HG03378 (cell line): ENCODE data around the gene BCAT1.
"Not testable (repeated sequence)": the region's sequence is repeated elsewhere in the genome, so short reads cannot be mapped to it uniquely, and the experiment has no call there.

Experiments
- ATAC-seq: cut with Tn5 transposase; IDR thresholded peaks from one replicate; pipeline ENCODE4 v1.9.1; 2021; ENCODE audit warnings: mild to moderate bottlenecking, moderate library complexity; ENCODE audit not compliant: unreplicated experiment

The BCAT1 gene

DNA sequence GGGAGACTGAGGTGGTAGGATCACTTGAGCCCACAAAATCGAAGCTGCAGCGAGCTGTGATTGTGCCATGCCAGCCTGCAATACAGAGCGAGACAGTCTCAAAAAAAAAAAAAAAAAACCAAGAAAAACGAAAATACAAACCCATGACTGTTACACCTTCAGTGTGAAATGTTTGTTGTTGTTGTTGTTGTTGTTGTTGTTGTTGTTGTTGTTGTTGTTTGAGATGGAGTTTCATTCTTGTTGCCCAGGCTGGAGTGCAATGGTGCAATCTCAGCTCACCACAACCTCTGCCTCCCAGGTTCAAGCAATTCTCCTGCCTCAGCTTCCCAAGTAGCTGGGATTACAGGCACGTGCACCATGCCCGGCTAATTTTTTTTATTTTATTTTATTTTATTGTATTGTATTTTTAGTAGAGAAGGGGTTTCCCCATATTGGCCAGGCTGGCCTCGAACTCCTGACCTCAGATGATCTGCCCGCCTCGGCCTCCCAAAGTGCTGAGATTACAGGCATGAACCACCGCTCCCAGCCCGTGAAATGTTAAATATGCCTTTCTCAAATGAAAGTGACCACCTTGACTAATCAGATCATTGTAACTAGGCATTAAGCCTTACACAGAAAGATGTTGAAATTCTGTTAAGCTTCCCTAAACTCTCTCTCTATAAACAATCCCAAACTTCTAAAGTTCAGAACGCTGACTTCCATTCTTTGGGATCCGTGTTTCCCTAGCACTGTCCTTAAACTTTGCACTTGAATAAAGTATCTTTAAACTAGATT is 20.2 kb downstream of the BCAT1 start:
- not testable (repeated sequence) for ATAC-seq

DNA sequence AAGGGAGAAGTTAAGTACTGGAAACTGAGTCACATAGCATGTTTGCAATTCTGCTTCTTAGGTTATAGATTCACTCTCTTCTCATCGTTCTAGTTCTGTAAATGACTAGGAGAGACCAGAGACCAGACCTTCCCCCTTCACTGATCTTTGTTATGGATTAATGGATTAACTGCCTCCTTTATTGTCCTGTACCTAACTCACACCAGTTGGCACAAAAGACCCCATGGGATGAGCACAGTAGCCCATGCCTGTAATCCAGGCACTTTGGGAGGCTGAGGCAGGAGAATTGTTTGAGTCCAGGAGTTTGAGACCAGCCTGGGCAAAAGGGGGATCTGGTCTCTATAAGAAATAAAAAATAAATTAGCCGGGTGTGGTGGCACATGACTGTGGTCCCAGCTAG is 20.8 kb downstream of the BCAT1 start:
- no peak for ATAC-seq

DNA sequence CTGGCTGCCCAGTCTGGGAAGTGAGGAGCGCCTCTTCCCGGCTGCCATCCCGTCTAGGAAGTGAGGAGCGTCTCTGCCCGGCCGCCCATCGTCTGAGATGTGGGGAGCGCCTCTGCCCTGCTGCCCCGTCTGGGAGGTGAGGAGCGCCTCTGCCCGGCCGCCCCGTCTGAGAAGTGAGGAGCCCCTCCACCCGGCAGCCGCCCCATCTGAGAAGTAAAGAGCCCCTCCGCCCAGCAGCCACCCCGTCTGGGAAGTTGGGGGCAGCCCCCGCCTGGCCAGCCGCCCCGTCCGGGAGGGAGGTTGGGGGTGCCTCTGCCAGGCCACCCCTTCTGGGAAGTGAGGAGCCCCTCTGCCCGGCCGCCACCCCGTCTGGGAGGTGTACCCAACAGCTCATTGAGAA is 22.8 kb downstream of the BCAT1 start:
- not testable (repeated sequence) for ATAC-seq

DNA sequence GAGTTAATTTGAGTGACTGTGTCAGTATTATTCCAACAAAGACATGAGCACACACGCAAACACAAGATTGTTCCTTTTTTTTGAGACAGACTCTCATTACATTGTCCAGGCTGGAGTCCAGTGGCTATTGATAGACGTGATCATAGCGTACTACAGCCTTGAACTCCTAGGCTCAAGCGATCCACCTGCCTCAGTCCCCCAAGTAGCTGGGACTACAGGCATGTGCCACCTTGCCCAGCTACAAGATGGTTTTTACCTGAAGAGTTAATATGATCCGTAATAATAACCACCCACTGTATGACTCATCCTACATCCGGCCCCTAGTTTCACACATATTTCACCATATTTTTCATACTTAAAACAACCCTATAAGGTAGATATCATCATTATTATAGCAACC is 26.8 kb downstream of the BCAT1 start:
- ATAC-seq = peak; percentile 68

DNA sequence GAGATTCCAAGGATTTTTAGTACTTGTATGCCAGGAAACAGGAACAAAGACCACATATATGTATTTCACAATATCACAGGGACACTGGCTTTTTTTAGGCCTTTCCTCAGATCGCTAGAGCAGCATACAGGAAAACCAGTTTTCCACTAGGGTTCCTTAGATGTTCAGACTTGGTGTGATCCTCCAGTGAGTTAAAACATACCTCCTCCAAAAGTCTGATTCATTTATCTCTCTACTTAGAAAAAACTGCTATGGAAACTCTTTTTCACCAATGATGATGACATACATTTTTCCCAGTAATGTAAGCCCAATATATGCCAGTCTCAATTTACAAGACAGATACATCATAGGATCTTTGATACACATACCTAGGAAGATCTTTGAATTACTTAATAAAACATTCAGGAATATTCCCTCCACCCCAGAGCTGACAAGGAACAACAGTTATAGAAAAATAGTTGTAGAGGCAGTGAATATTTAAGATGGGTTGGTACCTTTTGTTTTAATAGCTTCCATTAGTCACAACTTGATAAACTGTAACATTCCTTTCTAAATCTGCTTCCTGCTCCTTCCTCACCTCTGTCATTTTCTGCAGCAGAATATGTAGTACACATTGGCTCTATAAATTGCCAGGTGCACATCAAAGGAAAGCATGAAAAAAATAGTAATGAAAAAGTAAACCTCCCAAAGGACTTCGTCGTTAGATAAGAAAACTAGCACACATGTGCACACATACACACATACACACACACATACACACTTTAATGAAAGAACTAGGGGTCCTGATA is 27.5 kb downstream of the BCAT1 start:
- ATAC-seq = no peak

DNA sequence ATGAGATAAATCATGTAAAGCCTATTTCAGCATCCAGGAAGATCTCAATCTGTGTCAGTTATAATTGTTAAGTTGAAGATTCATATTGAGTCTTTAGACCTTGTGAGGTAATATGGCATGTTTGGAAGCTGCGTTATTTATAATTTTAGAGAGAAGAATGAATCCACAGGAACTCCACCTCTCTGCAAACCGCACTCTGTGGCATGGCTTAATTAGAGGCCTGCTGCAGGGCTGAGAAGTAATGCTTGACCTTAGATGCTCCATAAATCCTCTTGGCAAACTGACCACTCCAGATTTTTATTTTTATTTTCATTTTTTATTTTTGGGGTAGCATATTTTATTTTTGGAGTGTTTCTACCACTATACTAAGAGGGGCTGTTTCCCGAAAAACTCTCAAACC is 28.8 kb downstream of the BCAT1 start:
- no peak for ATAC-seq

DNA sequence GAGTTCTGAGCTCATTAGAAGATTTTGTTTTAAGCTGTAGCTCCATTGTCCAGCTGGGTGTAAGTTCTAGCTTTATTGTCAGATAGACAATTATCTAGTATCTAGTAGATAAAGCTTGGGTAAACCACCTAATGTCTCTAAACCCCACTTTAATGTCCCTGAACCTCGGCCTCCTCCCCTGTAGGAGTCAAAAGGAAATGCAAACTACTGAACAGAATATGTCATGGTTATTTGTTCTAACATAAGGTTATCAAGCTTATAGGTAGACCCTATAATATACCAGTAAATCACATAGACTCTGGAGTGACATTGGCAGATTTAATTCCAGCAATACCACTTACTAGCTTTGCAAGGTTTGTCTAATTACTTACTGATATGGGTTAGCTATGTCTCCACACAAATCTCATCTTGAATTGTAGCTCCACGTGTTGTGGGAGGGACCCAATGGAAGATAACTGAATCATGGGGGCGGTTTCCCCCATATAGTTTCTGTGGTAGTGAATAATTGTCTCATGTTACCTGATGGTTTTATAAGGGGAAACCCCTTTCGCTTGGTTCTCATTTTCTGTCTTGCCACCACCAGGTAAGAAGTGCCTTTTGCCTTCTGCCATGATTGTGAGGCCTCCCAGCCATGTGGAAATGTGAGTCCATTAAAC is 29.4 kb downstream of the BCAT1 start:
- ATAC-seq = no peak

DNA sequence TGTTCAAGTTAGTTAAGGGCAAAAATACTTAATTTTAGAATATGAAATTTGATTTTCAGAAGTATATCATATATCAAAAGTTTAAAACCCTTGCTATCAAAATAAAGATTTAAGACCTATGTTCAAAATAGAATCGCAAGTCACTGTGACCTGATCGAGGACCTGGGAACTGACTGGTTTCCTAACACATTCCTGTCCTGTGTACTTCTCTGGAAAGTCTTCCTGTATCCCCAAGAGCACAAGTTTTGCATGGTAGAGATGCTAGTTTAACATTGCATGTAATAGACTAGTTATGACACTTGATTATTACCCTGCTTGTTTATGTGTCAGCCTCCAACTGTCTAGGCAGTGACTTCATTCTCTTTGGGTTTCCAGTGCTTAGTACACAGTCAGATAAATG is 30.3 kb downstream of the BCAT1 start:
- ATAC-seq = no peak

DNA sequence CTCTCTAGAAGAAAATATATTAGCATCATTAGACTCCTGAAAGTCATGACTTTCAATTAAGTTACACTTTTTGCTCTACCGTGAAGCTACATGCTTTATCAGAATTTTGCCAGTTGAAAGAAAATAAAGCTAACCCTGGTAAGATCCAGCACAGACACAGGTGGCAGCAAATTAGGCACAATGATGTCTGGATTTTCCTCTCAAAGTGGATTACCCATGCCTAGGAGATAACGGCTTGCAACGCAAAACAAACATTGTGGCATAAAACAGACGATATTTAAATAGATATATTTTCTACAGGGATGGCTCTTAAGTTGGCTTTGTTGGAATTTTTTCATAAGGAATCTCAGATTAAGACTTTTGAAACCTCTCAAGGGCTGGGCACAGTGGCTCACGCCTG is 33.4 kb downstream of the BCAT1 start:
- no peak for ATAC-seq

DNA sequence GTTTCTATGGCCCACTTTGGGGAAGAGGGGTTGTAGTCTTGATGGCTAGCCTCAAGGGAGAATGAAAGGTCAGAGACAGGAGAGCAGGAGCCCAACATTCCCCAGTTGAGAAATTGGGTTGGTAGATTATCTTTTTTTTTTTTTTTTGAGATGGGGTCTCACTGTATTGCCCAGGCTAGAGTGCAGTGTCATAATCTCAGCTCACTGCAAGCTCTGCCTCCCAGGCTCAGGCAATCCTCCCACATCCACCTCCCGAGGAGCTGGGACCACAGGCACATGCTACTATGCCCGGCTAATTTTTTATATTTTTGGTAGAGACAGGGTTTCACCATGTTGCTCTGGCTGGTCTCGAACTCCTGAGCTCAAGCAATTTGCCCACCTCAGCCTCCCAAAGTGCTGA is 34.9 kb downstream of the BCAT1 start:
- no peak for ATAC-seq

DNA sequence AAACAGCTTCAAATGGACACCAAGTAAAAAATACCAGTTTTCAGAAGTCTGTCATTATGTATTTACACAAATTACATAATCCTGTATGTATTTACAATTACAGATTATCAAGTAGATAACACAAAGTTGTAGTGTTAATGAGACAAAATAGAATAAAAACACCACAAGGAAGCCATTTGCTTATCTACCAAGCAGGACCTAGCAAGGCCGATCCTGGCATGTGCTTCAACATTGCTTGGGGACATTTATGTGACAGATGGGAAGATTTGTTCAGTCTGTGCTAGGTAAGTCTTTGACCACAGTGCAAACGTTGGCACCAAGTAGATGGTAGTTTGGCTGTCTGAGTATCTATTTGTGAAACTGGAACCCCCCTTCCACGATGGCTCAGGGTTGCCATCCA is 35.8 kb downstream of the BCAT1 start:
- ATAC-seq = no peak

DNA sequence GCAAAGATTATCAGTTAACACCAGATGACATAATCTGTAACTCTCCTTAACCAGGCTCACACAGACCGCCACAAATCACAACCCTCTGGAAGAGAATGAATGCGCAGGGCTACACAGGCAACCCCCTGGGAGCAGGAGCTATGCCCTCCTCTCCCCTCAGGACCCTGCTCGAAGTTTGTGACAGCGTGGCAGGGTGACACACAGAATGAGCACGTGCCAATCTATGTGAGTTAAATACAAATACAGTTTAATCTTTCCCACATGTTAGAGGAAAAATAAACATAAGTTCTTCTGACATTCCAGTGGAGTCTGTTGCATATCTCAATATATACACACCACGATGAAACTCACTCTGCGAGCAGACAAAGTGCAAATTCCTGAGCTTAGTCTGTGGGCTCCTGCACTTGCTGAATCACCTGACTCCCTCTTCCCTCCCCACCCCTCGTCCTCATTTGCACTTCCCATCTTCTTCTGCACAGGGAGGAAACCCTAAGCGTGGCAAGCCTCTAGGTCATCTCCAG is 37.6 kb downstream of the BCAT1 start:
- no peak for ATAC-seq

DNA sequence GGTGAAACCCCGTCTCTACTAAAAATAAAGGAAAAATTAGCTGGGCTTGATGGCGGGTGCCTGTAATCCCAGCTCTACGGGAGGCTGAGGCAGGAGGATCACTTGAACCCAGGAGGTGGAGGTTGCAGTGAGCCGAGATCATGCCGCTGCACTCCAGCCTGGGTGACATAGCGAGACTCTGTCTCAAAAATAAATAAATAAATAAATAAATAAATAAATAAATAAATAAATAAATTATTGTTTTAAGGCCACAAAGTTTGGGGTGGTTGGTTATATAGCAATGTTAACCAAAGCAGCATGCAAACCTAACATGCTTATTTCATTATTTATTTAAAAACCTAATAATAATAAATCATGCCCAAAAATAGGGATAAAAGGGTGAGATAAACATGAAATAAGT is 38.7 kb downstream of the BCAT1 start:
- not testable (repeated sequence) for ATAC-seq

DNA sequence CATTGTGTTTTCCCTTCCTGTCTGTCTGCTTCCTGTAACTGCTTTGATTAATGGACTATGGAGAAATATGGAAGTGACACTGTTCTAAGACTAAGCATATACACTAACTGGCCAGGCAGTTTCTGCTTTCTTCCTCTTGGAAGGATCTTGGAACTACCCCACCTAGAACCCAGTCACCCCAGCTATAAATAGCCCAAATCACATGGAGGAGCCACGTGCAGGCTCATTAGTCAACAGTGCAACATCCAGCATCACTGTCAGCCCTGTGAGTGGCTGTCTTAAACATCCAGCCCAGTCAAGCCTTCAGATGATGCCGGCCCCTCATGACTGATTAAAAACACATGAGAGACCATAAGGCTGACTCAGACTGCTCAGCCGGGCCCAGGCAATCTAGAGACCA is 39.2 kb downstream of the BCAT1 start:
- ATAC-seq = no peak

DNA sequence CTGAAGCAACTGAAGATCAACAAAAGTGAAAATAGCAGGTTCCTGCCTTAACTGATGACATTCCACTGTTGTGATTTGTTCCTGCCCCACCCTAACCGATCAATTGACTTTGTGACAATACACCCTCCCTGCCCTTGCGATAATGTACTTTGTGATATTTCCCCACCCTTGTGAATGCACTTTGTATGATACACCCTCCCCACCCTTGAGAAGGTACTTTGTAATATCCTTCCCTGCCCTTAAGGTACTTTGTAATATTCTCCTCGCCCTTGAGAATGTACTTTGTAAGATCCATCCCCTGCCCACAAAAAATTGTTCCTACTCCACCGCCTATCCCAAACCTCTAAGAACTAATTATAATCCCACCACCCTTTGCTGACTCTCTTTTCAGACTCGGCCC is 41.4 kb downstream of the BCAT1 start:
- ATAC-seq = no peak

DNA sequence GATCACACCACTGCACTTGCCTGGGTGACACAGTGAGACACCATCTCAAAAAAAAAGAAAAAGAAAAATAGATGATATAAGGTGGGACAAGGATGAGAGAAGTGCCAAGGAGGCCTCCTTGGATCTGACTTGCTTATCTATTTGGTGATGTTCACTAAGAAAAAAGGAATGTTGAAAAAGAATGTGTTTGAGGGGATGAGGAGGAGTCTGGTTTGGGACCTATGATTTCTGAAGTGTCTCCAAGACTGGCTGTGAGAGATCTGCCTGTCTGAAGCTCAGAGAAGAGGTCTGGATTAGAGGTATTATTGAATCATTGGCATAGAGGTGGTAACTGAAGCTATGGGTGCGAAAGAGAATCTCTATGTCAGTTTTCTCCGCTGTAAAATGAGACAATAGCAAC is 42.8 kb downstream of the BCAT1 start:
- no peak for ATAC-seq

DNA sequence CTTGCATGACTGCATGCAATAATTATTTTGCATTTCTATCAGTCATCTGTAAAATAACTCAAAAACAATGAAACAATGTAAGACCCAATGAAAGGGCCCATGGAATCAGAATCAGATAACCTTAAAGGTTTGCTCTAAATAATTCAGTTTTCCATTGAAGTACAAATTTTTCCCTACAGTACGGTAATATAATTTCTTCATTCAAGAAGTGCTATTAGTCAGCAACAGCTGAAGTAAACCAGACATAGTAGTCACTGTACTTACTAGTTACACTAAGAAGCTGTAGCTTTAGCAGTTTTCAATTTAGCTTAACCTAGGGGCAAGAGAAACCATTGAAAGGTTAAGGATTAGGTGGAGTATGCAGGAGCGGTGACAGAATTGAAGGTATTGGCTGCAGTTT is 43.5 kb downstream of the BCAT1 start:
- no peak for ATAC-seq

DNA sequence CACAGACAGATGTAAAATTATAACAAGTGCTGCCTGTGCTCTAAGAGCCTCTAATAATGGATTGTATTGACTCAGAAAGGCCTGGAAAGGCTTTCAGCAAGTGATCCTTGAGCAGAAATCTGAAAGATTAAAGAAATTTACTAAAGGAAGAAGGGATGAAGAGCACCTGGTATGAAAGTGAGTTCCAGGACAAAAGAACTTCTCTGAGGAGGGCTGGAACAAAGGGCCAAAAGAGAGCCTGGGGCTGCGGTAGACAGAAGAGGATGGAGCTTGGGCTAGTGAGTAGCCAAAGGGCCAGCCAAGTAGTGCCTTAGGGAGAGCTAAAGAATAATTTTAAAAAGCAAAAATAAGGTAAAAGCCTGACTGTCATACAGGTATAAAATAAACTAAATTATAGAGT is 44.0 kb downstream of the BCAT1 start:
- ATAC-seq = no peak

DNA sequence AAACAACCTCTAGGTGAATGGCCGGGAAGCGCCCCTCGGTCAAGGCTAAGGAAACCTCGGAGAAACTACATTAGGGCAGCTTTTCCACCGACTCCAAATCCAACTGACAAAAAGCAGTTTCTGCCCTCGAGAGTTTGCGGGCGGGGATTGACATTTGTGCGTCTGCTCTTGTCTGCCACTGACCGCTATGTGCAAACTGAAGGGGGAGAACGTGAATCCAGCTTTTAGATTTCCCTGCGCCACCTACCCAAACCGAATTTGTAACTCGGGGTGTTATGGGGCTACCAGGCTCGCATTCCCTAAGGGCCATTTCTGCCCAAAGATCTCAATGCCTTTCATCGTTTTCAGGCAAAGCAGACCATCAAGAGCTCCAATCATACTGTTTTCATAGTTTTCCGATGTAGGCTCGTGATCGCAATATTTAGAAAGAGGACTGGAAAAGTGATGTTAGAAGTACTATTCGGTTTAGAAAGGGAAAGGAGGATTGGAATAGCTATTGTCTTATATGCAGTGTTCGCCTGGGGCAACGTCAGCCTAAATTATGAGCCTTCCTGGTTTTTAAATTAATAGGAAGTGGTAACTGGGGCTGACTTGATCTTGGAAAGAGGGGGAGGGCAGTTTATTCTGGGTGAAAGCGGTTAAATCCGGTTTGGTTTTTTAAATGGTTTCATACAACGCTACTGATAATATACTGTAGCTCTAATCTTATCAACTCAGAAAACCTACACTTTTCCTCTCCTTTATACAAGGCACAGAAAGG is 45.4 kb downstream of the BCAT1 start:
- no peak for ATAC-seq

DNA sequence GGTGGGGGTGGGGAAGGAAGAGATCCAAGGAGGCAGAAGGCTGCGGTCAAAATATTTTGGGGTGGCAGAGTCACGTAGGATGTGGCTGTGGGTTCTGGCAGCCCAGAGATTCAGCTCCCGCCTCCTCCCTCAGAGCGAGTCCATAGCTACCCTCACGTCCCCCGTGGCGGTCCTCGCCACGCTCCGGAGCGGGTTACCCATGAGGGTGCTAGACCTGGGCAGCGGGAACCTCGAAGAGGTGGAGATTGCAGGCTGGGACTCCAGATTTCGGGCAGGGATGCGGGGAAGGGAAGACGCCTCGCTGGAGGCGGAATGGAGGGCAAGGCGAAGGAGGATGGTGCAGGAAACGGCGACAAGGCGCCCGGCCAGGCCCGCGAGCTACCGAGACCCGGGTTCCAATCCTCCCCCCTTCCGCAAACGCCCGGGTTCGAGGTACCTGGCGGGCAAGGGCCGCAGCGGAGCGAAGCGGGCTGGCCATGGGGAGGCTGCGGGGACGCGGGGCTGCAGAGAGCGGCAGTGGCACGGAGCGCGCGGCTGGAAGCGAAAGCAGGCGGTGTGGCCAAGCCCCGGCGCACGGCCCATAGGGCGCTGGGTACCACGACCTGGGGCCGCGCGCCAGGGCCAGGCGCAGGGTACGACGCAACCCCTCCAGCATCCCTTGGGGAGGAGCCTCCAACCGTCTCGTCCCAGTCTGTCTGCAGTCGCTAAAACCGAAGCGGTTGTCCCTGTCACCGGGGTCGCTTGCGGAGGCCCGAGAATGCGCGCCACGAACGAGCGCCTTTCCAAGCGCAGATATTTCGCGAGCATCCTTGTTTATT is 46.2 kb downstream of the BCAT1 start:
- no peak for ATAC-seq
